GM18526 (cell line): Measurements from ENCODE around the gene AOPEP.

ENCODE experiments used
- POLR2A ChIP-seq: IDR thresholded peaks from 3 replicates; pipeline ENCODE4 v1.6.1; 2011; ENCODE audit not compliant: insufficient read length; ENCODE audit errors: extremely low read depth

Gene AOPEP

DNA sequence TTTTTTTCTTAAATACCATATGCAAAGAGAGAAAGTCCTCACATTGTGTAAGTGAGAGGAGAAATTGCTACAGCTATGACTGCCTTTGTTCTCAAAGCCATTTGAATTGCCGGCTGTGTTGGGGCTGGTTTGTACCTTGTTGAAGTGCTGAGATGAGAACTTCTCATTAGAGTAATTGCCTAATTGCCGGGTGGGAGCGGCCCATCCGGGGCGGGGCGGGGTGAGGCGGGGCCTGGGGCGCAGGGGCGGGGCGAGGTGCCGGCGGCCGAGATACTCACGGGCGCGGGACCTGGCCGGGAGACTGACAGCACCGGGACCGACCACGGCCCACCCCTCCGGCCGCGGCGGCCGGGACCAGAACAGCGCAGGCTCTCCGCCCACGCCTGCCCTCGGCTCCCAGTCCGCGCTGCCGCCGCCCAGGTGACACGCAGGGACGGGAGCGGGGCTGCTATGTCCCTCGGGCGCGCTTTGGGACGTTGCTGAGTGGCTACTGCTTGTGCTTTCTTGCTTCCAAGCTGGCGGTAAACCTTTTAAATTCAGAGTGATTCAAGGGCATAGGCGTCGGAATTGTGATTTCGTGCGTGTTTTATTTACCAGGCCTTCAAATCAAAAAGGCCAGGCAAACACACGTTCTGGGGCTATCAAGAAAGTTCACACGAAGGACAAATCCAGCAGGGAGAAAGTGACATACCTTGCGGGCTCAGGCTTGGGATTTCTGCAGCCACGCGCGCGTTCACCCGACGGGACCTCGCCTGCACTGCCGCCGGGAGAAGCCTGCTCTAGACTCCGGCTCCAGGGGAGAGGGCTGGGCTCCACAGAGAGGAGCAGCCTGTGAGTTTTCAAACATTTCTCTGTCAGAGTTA is 322.0 kb downstream of the AOPEP start:
- no peak for TF ChIP-seq POLR2A

DNA sequence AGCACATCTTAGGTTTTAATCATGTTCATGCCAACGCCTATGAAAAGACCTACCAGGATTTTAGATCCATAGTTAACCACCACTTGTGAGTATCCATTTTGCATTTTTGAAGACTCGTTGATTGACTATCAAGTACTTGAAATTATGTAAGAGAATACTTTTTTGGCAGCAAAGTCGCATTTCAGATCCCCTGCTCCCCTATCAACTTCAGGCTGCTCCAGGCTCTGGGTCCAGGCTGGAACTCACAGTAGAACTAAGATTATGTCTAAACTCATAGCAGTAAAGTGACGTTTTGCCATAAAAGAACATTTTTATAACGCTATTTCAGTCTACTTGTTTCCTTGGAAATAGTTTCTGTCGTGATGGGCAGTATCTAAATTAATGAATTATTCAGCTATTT is 323.3 kb downstream of the AOPEP start:
- no peak for TF ChIP-seq POLR2A

DNA sequence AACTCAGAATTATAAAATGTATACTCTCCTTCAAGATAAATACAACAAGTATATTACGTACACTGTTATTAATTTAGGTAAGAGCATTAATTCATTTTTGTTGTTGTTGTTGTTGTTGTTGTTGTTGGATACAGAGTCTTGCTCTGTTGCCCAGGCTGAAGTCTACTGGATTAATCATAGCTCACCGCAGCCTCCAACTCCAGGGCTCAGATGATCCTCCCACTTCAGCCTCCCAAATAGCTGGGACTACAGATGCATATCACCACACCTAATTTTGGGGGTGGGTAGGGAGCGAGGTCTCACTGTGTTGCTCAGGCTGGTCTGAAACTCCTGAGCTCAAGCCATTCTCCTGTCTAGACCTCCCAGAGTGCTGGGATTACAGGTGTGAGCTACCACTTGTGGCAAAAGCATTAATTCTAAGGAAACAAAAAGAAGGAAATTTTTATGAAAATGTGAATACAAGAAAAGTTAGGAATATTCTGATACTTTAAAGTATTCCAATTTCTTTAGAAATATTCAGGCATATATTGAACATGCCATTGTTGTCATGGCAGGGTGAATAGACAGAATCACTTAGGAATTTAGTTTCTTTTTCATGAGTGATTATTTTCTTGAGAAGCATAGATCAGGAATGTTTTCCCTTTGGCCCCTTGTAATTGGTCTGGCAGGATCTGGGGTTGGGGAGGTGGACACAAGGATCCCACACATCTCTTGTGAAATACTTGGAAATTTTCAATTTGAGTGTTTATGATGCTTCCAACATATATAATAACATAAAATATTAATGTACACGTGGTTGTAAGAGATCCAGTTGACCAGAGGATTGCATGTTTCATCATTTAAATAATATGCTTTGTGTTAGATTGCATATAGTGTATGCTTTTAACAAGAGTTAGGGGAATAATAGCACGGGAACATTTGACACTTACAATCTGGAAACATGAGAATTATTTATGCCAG is 327.4 kb downstream of the AOPEP start:
- TF ChIP-seq POLR2A = no peak

DNA sequence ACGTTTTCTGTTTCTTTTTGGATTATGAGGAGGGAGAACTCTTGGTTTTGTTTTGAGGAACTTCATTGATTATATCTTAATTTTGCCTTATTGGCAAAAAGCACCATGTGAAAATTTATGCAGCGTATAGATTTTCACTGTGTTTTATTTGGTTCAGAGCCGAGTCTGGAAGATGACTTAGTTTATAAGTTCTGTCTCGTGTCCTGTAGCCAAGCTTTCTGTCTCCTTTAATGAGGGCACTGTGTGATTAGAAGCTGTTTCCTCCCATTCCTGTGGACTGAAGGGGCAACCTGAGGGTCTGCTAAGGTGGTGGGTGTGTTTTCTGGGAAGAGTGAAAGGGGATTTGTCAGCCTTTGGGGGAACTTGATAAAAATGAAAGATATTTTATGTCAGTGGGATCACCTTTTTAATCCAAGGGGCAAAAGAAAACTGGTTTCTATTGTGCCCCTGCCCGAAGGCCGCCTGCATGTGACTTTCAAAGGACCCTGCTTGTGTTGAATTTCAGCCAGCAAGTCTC is 328.9 kb downstream of the AOPEP start:
- TF ChIP-seq POLR2A = no peak

DNA sequence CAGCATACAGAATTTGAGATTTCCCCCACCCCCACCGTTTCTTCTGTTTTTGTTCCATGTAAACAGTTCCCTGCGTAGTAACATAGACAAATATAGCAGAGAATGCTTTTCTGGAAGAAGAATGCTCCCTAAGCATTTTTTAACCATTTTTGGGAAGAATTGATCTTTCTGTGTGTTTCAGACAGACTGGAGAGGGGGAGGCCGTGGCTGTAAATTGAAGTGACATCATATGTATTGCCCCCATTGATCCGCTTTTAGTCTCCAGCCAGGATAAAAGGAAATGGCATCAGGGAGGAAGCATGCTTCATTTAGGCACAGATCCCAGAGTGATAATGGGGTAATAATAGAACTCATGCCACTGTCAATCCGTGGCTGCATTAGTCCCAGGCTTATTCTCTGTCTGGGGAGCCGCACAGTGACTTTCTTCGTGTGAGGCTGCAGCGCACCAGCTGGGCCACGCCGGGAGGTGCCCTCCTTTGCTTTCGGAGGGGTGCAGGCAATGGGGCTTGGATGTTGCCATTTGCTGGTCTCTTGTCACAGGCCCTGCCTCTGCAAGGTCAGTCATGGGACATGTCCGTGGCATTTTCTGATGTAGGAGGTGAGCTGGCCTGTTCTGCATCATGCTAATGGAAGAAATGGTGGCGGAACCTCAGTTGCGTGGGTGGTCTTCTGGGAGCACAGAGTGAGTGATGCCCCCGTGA is 329.5 kb downstream of the AOPEP start:
- TF ChIP-seq POLR2A = no peak

DNA sequence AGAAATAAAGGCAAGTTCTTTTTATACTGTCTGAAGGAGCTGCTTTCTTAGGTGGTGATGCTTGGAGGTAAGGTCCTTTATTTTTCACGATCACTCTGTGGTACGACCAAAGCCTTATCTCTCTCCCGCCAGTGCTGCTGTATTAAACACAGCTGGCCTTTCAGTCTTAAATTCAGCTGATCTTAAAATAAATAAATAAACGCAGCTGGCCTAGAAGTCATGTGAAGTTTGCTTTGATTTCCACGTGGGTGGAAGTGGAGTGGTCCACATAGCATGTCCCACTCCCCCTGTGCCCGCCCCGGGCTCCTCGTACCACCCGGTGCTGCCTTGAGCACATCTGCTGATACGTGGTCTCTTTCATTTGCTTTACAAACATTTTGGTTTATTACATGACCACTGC is 330.6 kb downstream of the AOPEP start:
- TF ChIP-seq POLR2A = no peak

DNA sequence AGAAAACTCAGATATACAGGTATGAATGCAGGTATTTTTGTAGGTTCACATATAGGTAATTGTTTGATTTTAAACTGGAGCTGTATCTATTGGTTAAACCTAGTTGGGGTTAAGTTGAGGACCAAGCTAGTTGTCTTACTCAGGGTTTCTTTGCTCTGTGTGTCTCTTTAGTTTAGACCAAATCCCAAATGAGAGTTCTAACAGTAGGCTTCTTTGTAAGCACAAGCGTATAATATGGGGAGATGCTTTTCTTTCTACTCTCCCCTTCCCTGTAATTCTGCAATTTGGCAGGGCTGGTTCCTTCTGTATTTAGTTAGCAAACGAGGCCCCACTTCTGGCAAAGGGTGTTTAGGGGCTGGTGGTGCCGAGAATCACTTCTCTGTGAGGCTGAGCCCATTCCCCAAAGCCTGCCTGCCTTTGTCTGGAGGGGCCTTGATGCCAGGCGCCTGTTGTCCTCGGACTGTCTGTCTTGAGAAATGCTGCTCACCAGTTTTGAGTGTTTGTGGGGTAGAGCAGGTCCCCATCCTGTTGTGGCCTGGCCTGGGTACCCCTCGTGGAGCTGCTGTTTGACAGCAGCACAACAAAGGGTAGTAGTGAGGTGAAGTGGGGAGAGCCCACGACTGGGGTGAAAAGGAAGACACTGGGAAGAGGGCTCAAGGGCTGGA is 331.8 kb downstream of the AOPEP start:
- TF ChIP-seq POLR2A = no peak

DNA sequence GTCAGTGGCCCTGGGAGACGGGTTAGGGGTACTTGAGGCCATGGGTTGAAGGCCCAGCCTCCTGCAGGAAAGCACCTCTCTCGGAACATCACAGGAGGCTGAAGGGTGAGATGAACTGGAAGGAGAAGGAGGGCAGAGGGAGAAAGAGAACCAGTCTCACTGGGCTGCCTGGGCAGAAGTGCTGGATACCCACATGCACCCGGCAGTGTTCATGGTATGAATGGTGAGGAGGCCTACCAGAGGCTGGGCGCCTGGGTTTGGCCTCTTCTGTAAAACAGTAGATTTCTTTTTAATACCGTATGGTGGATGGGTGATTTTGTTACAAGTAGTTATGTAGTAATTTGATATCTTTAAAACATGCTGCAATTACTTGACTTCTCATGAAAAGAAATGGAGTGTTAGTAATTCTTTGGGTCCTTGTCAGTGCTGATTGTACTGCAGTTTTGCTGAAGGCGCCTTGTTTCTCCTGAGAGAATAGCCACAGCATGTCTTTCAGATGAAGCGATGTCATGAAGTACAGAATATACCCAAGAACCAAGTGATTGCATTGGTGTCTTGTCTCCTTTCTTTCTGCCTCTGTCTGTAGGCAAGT is 332.4 kb downstream of the AOPEP start:
- TF ChIP-seq POLR2A = no peak

DNA sequence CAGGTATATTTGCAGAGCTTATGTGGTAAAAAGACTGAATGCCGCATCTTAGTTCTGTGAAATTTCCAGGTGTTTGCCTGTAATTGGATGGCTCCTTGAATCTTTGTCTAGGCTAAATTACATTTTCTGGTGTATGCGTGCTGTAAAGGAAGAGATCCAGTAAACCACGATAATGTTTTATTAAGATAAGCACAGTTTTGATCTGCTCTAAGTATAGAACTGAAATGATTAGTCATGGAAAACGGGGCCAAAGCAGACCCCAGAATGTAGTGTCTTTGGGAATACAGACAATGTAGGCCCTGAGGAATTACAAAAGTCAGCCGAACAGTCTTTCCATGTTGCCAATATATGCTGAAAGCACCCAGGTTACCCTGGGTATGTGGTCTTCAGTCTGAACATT is 333.7 kb downstream of the AOPEP start:
- no peak for TF ChIP-seq POLR2A

DNA sequence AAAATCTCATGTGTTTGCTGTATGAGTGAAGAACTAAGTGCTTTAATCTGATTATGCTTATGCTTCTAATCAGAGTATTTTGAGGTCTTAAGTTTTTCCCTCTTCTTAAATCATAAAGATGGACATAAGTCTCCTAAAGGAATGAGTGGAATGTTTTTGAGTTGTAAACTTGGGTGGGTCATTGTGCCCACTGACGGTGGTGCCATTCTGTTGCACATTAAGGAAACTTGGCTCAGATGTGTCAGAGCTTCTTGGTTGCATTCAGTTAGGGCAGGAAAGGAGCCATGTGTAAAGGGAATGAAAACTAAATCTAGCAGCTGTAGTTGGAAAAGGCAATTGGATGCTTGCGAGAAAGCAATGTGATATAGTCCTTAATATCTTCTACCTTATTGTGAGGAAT is 334.4 kb downstream of the AOPEP start:
- TF ChIP-seq POLR2A = no peak

DNA sequence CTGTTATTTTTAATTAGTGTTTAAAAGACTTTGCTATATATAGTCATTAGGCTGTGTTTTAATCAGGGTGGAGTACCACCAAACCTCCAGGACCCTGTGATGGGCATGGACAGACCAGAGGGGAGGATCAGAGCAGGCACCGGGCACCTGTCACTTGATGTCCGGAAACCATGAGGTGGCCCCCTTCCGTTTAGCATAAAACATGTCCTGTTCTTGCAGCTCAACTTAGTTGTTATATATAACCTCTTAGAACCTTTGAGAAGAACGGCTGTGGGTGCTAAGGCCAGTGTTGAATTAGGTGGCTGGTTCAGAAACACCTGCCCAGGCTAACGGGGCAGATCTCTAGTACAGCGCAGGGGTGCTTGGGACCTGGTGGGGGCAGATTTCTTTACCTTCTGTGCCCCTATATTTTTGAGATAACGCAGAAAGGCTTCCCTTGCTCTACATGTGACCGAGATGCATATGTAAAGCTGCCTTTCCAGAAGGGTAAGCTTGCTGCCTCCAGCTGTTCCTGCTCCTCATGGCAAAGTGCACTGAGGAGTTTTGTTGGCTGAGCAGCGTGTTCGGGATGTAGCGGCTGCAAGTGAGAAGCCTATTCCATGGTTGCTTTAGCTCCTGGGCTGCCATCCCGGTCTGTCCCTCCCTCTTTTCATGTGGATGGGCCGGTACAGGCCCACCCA is 335.6 kb downstream of the AOPEP start:
- no peak for TF ChIP-seq POLR2A

DNA sequence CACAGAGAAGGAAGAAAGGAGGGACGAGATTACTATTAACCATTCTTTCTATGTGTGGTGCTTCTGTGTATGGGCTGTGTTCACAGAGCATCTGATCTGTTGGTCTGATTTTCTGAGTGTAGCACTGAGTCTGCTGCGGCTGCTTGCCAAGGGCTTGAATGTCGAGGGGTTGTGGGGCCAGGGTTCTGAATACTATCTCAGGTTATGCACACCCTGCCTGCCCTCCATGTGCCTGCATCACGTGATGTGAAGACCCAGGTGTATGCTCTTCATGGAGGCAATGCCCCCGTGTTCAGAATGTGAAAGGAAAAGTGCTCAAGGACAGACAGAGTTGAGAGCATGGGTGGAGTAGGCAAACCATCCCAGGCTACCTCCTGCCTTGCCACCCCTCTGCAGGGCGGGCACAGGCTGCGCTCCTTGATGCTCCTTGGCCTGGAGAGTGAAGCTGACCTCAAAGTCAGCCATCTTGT is 336.1 kb downstream of the AOPEP start:
- no peak for TF ChIP-seq POLR2A

DNA sequence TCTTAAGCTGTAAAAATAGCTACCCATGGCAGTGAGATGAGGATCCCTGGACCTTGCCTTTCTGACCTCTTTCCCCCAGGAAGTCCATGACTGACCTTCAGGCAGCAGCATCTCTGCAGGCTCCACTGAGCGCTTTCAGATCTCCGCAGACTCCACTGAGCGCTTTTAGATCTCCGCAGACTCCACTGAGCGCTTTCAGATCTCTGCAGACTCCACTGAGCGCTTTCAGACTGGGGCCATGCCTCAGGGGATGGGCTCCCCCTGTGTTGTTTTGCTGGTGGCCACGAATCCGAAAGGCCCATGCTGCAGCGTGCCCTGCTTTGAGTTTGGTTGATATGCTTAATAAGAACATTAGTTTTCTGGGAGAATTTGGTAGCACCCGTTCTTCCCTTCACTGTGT is 336.8 kb downstream of the AOPEP start:
- no peak for TF ChIP-seq POLR2A

DNA sequence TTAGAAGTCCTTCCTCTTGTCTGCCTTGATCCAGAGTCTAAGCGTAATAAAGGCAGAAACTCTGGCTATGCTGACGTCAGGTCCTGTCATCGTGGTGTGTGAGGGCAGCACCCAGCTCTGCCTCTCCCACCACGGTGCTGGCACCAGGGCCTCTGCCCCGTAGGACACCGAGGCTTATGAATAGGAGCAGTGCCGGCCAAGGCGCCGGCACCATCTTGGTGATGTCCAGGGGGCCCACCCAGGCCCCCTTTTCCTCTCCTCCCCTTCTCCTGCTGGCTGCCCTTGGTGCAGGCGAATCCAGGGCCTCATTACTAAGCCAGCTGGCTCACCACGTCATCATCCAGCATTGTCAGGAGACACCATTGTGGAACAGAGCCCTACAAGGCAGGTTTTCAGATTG is 338.7 kb downstream of the AOPEP start:
- no peak for TF ChIP-seq POLR2A
